ENCODE data around the gene CBFA2T3. TPM values are rescaled to one million over a fixed set of nuclear protein-coding genes. Genes with fewer than 3 reads are reported as not detected.

The CBFA2T3 gene
- total and polyA plus RNA-seq, 7 experiments from 2014 or later, result 0.14 to 25.2 (median 0.38) TPM; not detected in 1

DNA sequence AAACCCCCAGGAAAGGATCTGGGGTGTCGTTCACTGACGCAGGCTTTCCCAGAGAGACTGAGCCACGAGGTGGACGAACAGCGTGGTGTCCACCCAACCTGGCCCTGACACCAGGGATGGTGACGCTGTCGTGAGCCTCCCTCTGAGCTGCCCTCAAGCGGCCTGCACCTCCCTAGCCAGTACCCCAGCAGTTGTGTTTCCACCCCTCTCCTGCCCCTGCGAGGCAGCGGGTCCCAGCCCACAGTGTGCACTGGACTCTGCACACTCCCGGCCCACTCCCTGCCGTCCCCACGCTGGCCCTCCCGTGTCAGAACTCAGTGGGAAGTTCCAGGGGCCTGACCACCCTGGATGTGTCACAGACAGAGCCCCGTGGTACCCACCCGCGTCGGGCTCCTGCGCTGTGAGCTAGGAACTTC, 39.8 kb downstream of the CBFA2T3 start:
- Histone ChIP-seq H3K9me3 (ENCODE audit: control insufficient read depth in 2 of 3, low read length in 3 of 3) (no peaks in the 10 kb centered on the region), H3K27ac (ENCODE audit: low read depth, low read length) (no peak overlapping the region), H3K27me3 (ENCODE audit: control insufficient read depth in 2 of 2, insufficient read depth in 2 of 2, low read length in 2 of 2) (peaks cover 0 to 13% of the 10 kb centered on the region in 2 donors), H3K36me3 (ENCODE audit: control insufficient read depth in 2 of 3, insufficient read depth in 3 of 3, low read length in 3 of 3) (no peaks in the 10 kb centered on the region), H3K4me3 (ENCODE audit: low read length) (no peak overlapping the region), H3K4me1 (ENCODE audit: control insufficient read depth in 2 of 2, insufficient read depth in 2 of 2, low read length in 2 of 2) (peaks cover 3 to 6% of the 10 kb centered on the region in 2 donors)
- H3K9me3 Mint-ChIP-seq, result no peaks in the 10 kb centered on the region
- H3K36me3 Mint-ChIP-seq, result no peaks in the 10 kb centered on the region
- CTCF ChIA-PET, result no interaction called here
- H3K27me3 Mint-ChIP-seq, result peaks cover 13 to 29% (median 21%) of the 10 kb centered on the region in 5 donors
- no peak overlapping the region for H3K27ac Mint-ChIP-seq
- no peak for DNase-seq
- H3K4me1 Mint-ChIP-seq, result peaks cover 0 to 29% (median 9%) of the 10 kb centered on the region in 7 donors
- intact Hi-C loops (cut with micrococcal nuclease), result no loop called here
- H3K4me3 Mint-ChIP-seq, result no peak overlapping the region
- no peak for ATAC-seq
- POLR2A ChIA-PET, result no interaction called here

DNA sequence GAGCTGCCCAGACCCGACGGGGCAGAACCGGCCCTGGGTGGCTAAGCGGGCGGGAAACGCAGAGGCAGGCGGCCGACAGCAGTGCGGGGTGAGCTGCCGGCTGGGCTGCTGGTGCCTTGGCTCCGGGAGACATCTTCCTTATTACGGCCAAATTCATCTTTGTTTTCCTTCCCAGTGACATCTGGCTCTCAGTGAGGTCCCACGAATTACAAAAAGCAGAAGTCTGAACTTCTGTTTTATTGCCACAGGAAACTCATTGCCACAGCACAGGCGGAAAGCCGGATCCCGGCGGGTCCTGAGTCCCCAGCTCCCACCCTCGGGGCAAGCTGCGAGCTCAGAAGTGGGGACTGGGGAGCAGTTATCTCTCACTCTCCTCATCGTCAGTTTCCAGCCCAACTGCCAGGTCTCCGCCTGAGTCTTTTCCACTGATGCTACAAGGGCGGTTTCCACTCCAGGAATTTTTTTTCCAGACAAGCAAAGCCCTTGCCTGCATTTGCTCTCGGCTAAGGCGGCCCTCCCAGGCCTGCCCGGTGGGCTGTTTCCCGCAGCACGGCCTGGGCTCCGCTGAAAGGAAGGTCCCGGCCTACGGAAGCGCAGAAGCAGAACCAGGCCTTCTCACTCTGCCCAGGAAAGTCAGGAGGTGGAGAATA, 40.3 kb downstream of the CBFA2T3 start:
- Mint-ChIP-seq H3K36me3 (no peaks in the 10 kb centered on the region), H3K4me1 (peaks cover 0 to 27% (median 6%) of the 10 kb centered on the region in 7 donors), H3K27me3 (peaks cover 13 to 26% (median 21%) of the 10 kb centered on the region in 5 donors), H3K9me3 (no peaks in the 10 kb centered on the region), H3K4me3 (peak overlapping the region in 2 of 10 donors; percentile 39 to 47), H3K27ac (no peak overlapping the region)
- DNase-seq (no peak), ATAC-seq (peak; percentile 54)
- Histone ChIP-seq H3K27ac (ENCODE audit: low read depth, low read length) (no peak overlapping the region), H3K4me3 (ENCODE audit: low read length) (no peak overlapping the region), H3K9me3 (ENCODE audit: control insufficient read depth in 2 of 3, low read length in 3 of 3) (no peaks in the 10 kb centered on the region), H3K27me3 (ENCODE audit: control insufficient read depth in 2 of 2, insufficient read depth in 2 of 2, low read length in 2 of 2) (peaks cover 0 to 10% of the 10 kb centered on the region in 2 donors), H3K36me3 (ENCODE audit: control insufficient read depth in 2 of 3, insufficient read depth in 3 of 3, low read length in 3 of 3) (no peaks in the 10 kb centered on the region), H3K4me1 (ENCODE audit: control insufficient read depth in 2 of 2, insufficient read depth in 2 of 2, low read length in 2 of 2) (peaks cover 3 to 6% of the 10 kb centered on the region in 2 donors)
- intact Hi-C loops (cut with micrococcal nuclease), result no loop called here
- POLR2A ChIA-PET, result interaction anchor here (0.7 kb wide), 1 partner anchor 965 kb away, joined by 5 read pairs; no protein-coding TSS in a partner anchor
- CTCF ChIA-PET, result interaction anchor here (0.7 kb wide), 1 partner anchor 234 kb away, joined by 3 read pairs; no protein-coding TSS in a partner anchor

DNA sequence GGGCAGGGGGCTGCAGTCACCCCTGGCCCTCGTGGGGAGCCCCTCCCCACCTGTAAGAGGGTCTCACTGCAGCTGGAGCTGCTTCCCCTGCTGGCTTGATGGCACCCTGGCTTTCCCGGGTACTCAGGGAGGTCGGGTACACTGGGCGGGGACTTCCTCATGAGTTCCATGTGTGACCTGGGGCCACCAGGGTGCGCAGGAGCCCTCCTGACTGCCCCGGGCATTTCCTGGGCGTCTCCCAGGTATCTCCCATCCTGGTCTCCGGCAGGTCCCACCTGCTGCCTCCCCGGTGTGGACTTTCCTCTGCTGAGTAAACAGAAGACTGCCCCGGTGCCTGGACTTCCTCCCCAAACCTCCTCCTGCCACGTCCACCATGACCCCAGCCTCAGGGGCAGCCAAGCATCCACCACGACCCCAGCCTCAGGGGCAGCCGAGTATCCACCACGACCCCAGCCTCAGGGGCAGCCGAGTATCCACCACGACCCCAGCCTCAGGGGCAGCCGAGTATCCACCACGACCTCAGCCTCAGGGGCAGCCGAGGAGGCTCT, 40.9 kb downstream of the CBFA2T3 start:
- Histone ChIP-seq H3K4me1 (ENCODE audit: control insufficient read depth in 2 of 2, insufficient read depth in 2 of 2, low read length in 2 of 2) (peaks cover 3 to 6% of the 10 kb centered on the region in 2 donors), H3K36me3 (ENCODE audit: control insufficient read depth in 2 of 3, insufficient read depth in 3 of 3, low read length in 3 of 3) (no peaks in the 10 kb centered on the region), H3K27me3 (ENCODE audit: control insufficient read depth in 2 of 2, insufficient read depth in 2 of 2, low read length in 2 of 2) (peaks cover 0 to 10% of the 10 kb centered on the region in 2 donors), H3K27ac (ENCODE audit: low read depth, low read length) (no peak overlapping the region), H3K9me3 (ENCODE audit: control insufficient read depth in 2 of 3, low read length in 3 of 3) (no peaks in the 10 kb centered on the region), H3K4me3 (ENCODE audit: low read length) (no peak overlapping the region)
- peaks cover 13 to 26% (median 21%) of the 10 kb centered on the region in 5 donors for H3K27me3 Mint-ChIP-seq
- ChIA-PET CTCF (interaction anchor here (0.7 kb wide), 1 partner anchor 235 kb away, joined by 3 read pairs; no protein-coding TSS in a partner anchor), POLR2A (interaction anchor here (0.7 kb wide), 1 partner anchor 964 kb away, joined by 5 read pairs; no protein-coding TSS in a partner anchor)
- H3K36me3 Mint-ChIP-seq, result no peaks in the 10 kb centered on the region
- peaks cover 0 to 27% (median 6%) of the 10 kb centered on the region in 7 donors for H3K4me1 Mint-ChIP-seq
- intact Hi-C loops (cut with micrococcal nuclease), result no loop called here
- H3K9me3 Mint-ChIP-seq, result no peaks in the 10 kb centered on the region
- peak overlapping the region in 2 of 10 donors; percentile 39 to 41 for H3K4me3 Mint-ChIP-seq
- ATAC-seq (no peak), DNase-seq (no peak)
- H3K27ac Mint-ChIP-seq, result no peak overlapping the region

DNA sequence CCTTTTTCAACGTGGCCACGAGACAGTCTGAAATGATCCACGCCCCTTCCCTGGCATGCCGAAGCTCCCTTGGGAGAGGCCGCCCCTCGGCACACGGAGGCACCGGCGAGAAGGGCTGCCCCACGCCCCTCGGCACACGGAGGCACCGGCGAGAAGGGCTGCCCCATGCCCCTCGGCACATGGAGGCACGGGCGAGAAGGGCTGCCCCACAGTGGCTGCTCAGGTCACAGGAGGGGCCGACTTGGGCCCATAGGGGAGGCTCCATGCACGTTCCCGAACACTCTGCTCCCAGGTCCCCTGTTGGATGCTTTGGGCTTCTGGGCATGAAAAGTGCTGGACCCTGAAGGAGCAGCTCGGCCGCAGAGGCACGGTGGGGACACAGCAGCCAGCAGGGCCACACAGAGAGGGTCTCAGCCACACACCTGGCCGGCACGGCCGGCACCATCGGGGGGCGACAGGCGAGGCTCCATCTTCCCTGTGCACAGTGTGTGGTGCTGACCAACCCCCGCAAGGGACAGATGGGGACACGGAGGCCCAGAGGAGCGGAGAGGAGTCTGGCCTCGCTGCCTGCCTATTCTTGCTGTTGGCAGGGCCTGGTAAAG, 42.8 kb downstream of the CBFA2T3 start:
- peaks cover 0 to 4% (median 0%) of the 10 kb centered on the region in 11 donors for H3K9me3 Mint-ChIP-seq
- ATAC-seq (no peak), DNase-seq (no peak)
- intact Hi-C loops (cut with micrococcal nuclease), result no loop called here
- CTCF ChIA-PET, result no interaction called here
- no peaks in the 10 kb centered on the region for H3K36me3 Mint-ChIP-seq
- no peaks in the 10 kb centered on the region for H3K9me3 ChIP-seq (ENCODE audit: control insufficient read depth in 2 of 3, low read length in 3 of 3)
- no peak overlapping the region for H3K4me3 Mint-ChIP-seq
- POLR2A ChIA-PET, result no interaction called here
- no peaks in the 10 kb centered on the region for H3K4me1 ChIP-seq (ENCODE audit: control insufficient read depth in 2 of 2, insufficient read depth in 2 of 2, low read length in 2 of 2)
- H3K4me3 ChIP-seq (ENCODE audit: low read length), result no peak overlapping the region
- H3K36me3 ChIP-seq (ENCODE audit: control insufficient read depth in 2 of 3, insufficient read depth in 3 of 3, low read length in 3 of 3), result no peaks in the 10 kb centered on the region
- H3K27me3 ChIP-seq (ENCODE audit: control insufficient read depth in 2 of 2, insufficient read depth in 2 of 2, low read length in 2 of 2), result peaks cover 0 to 10% of the 10 kb centered on the region in 2 donors
- H3K27me3 Mint-ChIP-seq, result peaks cover 8 to 21% (median 17%) of the 10 kb centered on the region in 5 donors
- H3K27ac ChIP-seq (ENCODE audit: low read depth, low read length), result no peak overlapping the region
- no peak overlapping the region for H3K27ac Mint-ChIP-seq
- H3K4me1 Mint-ChIP-seq, result peaks cover 0 to 17% (median 6%) of the 10 kb centered on the region in 7 donors

DNA sequence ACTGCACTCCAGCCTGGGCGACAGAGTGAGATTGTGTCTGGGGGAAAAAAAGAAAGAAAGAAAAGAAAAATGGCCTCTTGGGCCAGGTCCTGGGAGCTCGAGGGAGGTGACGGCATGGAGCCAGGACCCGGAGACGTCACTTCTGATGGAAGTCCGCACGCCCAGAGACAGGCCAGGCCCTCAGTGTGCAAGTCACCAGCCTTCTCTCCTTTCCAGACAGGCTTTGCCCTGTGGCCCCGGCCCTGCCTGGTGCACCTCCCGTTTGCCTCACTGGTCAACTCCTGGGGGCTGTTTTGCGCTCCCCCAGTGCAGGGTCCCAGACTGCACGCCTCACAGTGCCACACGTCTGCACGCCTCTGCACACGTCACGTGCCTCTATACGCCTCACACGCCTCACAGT, 44.1 kb downstream of the CBFA2T3 start:
- peaks cover 0 to 4% (median 0%) of the 10 kb centered on the region in 11 donors for H3K9me3 Mint-ChIP-seq
- no peak for ATAC-seq
- Histone ChIP-seq H3K9me3 (ENCODE audit: control insufficient read depth in 2 of 3, low read length in 3 of 3) (no peaks in the 10 kb centered on the region), H3K27ac (ENCODE audit: low read depth, low read length) (no peak overlapping the region), H3K4me1 (ENCODE audit: control insufficient read depth in 2 of 2, insufficient read depth in 2 of 2, low read length in 2 of 2) (no peaks in the 10 kb centered on the region), H3K4me3 (ENCODE audit: low read length) (no peak overlapping the region), H3K36me3 (ENCODE audit: control insufficient read depth in 2 of 3, insufficient read depth in 3 of 3, low read length in 3 of 3) (no peaks in the 10 kb centered on the region), H3K27me3 (ENCODE audit: control insufficient read depth in 2 of 2, insufficient read depth in 2 of 2, low read length in 2 of 2) (peaks cover 0 to 10% of the 10 kb centered on the region in 2 donors)
- H3K4me1 Mint-ChIP-seq, result peaks cover 0 to 12% (median 4%) of the 10 kb centered on the region in 7 donors
- no peak overlapping the region for H3K4me3 Mint-ChIP-seq
- POLR2A ChIA-PET, result no interaction called here
- no peak for DNase-seq
- intact Hi-C loops (cut with micrococcal nuclease), result no loop called here
- no peak overlapping the region for H3K27ac Mint-ChIP-seq
- peaks cover 6 to 15% (median 12%) of the 10 kb centered on the region in 5 donors for H3K27me3 Mint-ChIP-seq
- CTCF ChIA-PET, result no interaction called here
- no peaks in the 10 kb centered on the region for H3K36me3 Mint-ChIP-seq

DNA sequence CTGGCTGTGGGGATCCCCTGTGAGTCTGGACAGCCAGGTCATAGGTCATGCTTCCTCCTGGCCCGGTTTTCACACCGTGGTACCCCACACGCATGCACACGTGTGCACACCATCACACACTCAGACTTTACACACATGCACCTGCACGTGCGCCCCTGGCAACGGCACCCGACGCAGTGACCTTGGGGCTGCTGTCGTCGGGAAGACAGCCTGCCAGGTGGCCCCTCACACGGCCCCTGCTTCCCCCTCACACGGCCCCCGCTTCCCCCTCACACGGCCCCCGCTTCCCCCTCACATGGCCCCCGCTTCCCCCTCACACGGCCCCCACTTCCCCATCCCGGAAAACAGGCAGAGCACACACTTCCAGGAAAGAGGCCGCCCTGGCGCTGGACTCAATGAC, 45.1 kb downstream of the CBFA2T3 start:
- Mint-ChIP-seq H3K9me3 (peaks cover 0 to 4% (median 0%) of the 10 kb centered on the region in 11 donors), H3K4me1 (peaks cover 0 to 10% (median 4%) of the 10 kb centered on the region in 7 donors), H3K27ac (peak overlapping the region in 1 of 9 donors; percentile 25), H3K27me3 (peaks cover 4 to 5% (median 5%) of the 10 kb centered on the region in 5 donors), H3K4me3 (no peak overlapping the region), H3K36me3 (no peaks in the 10 kb centered on the region)
- H3K4me3 ChIP-seq (ENCODE audit: low read length), result no peak overlapping the region
- H3K9me3 ChIP-seq (ENCODE audit: control insufficient read depth in 2 of 3, low read length in 3 of 3), result no peaks in the 10 kb centered on the region
- no peak for ATAC-seq
- no peaks in the 10 kb centered on the region for H3K36me3 ChIP-seq (ENCODE audit: control insufficient read depth in 2 of 3, insufficient read depth in 3 of 3, low read length in 3 of 3)
- ChIA-PET POLR2A (no interaction called here), CTCF (no interaction called here)
- no peaks in the 10 kb centered on the region for H3K4me1 ChIP-seq (ENCODE audit: control insufficient read depth in 2 of 2, insufficient read depth in 2 of 2, low read length in 2 of 2)
- H3K27me3 ChIP-seq (ENCODE audit: control insufficient read depth in 2 of 2, insufficient read depth in 2 of 2, low read length in 2 of 2), result peaks cover 0 to 6% of the 10 kb centered on the region in 2 donors
- intact Hi-C loops (cut with micrococcal nuclease), result no loop called here
- no peak overlapping the region for H3K27ac ChIP-seq (ENCODE audit: low read depth, low read length)
- no peak for DNase-seq
